Large intestine (tissue), 3 donors: Measurements from ENCODE around the gene CNPY2. TPM values are rescaled to one million over a fixed set of nuclear protein-coding genes. Genes with fewer than 3 reads are reported as not detected.
"Not testable (repeated sequence)": the region's sequence is repeated elsewhere in the genome, so short reads cannot be mapped to it uniquely, and the experiment has no call there.

Source experiments
- DNase-seq, 2 donors: peaks; one replicate each; pipeline versions ENCODE4 v3.0.0 to v3.0.0-alpha.2; 2013
- H3K27ac ChIP-seq: one replicate; pipeline ENCODE4 v1.5.1; 2013; ENCODE audit warnings: low read length
- H3K27me3 ChIP-seq: 2 replicates; pipeline ENCODE4 v1.6.1; 2013; ENCODE audit warnings: low read length; ENCODE audit not compliant: control insufficient read depth, insufficient read depth
- H3K36me3 ChIP-seq: 2 replicates; pipeline ENCODE4 v1.6.1; 2013; ENCODE audit warnings: low read length; ENCODE audit not compliant: control insufficient read depth, insufficient read depth
- H3K4me1 ChIP-seq: one replicate; pipeline ENCODE4 v1.6.1; 2013; ENCODE audit warnings: low read length; ENCODE audit not compliant: control insufficient read depth, insufficient read depth
- H3K4me3 ChIP-seq: one replicate; pipeline ENCODE4 v1.5.1; 2013; ENCODE audit warnings: low read length
- H3K9me3 ChIP-seq: one replicate; pipeline ENCODE4 v1.6.1; 2013; ENCODE audit warnings: mild to moderate bottlenecking, low read depth, low read length, moderate library complexity; ENCODE audit not compliant: control insufficient read depth
- WGBS: methylation state at CpG from one replicate; pipeline ENCODE4 v1.1.5; 2013; ENCODE audit warnings: low lambda C conversion rate; ENCODE audit not compliant: insufficient coverage; 5-methylcytosine and 5-hydroxymethylcytosine counted together
- polyA plus RNA-seq: library from polyadenylated mRNA; unstranded; fragments of 120-200 nt; gene quantifications from one replicate; pipeline ENCODE4 v1.2.1, GENCODE V29; 2013

CNPY2 gene
- polyA plus RNA-seq, 1 donor = 179 TPM

GRCh38 chr12:56350662-56351061 is 34.9 kb upstream of the CNPY2 start:
- Histone ChIP-seq H3K4me3 (no peak overlapping the region), H3K27me3 (no peaks in the 10 kb centered on the region), H3K4me1 (no peaks in the 10 kb centered on the region), H3K36me3 (peaks cover 84% of the 10 kb centered on the region), H3K9me3 (no peaks in the 10 kb centered on the region), H3K27ac (no peak overlapping the region)
- no CpG with 5 or more reads among the region's 2 CpGs for WGBS
- no peak for DNase-seq

- H3K27ac ChIP-seq = no peak overlapping the region
- H3K27me3 ChIP-seq = no peaks in the 10 kb centered on the region
- H3K36me3 ChIP-seq = peaks cover 80% of the 10 kb centered on the region
- no CpG with 5 or more reads among the region's 5 CpGs for WGBS
- no peak for DNase-seq
- H3K4me3 ChIP-seq = no peak overlapping the region
- no peaks in the 10 kb centered on the region for H3K4me1 ChIP-seq
- H3K9me3 ChIP-seq = no peaks in the 10 kb centered on the region
These were observed 33.0 kb upstream of the CNPY2 start for GRCh38 chr12:56348776-56349175.

GRCh38 chr12:56347255-56347654 is 31.5 kb upstream of the CNPY2 start:
- H3K27me3 ChIP-seq, H3K4me1 ChIP-seq, DNase-seq, H3K27ac ChIP-seq, H3K4me3 ChIP-seq, H3K9me3 ChIP-seq: not testable (repeated sequence)
- WGBS = no CpG with 5 or more reads among the region's 9 CpGs
- H3K36me3 ChIP-seq = peaks cover 82% of the 10 kb centered on the region

GRCh38 chr12:56346675-56347074 is 30.9 kb upstream of the CNPY2 start:
- H3K9me3 ChIP-seq = no peaks in the 10 kb centered on the region
- no peak overlapping the region for H3K27ac ChIP-seq
- no peak overlapping the region for H3K4me3 ChIP-seq
- H3K36me3 ChIP-seq = peaks cover 80% of the 10 kb centered on the region
- no peaks in the 10 kb centered on the region for H3K27me3 ChIP-seq
- no peak for DNase-seq
- H3K4me1 ChIP-seq = peaks cover 3% of the 10 kb centered on the region
- 92% methylated on average over 4 of the region's 7 CpGs for WGBS

GRCh38 chr12:56342290-56342689 is 26.5 kb upstream of the CNPY2 start:
- H3K27me3 ChIP-seq, H3K4me3 ChIP-seq, H3K27ac ChIP-seq, H3K9me3 ChIP-seq, DNase-seq: not testable (repeated sequence)
- Histone ChIP-seq H3K36me3 (peaks cover 46% of the 10 kb centered on the region), H3K4me1 (peaks cover 11% of the 10 kb centered on the region)
- no CpG with 5 or more reads among the region's 2 CpGs for WGBS

GRCh38 chr12:56341616-56342015 is 25.8 kb upstream of the CNPY2 start:
- WGBS = no CpG with 5 or more reads among the region's 1 CpG
- Histone ChIP-seq H3K27ac (peak overlapping the region; percentile 26), H3K36me3 (peaks cover 40% of the 10 kb centered on the region)

GRCh38 chr12:56339158-56339422 is 23.3 kb upstream of the CNPY2 start:
- H3K9me3 ChIP-seq = no peaks in the 10 kb centered on the region
- DNase-seq = no peak
- no peak overlapping the region for H3K27ac ChIP-seq
- H3K36me3 ChIP-seq = peaks cover 21% of the 10 kb centered on the region
- H3K4me3 ChIP-seq = no peak overlapping the region
- H3K4me1 ChIP-seq = peaks cover 11% of the 10 kb centered on the region
- WGBS = no CpG with 5 or more reads among the region's 1 CpG
- no peaks in the 10 kb centered on the region for H3K27me3 ChIP-seq

More at GRCh38 chr12:56341616-56342015, 25.8 kb upstream of the CNPY2 start:
- Histone ChIP-seq H3K4me1 (peaks cover 11% of the 10 kb centered on the region), H3K9me3 (no peaks in the 10 kb centered on the region), H3K27me3 (no peaks in the 10 kb centered on the region), H3K4me3 (no peak overlapping the region)
- peak; percentile 49 to 73 for DNase-seq

- Histone ChIP-seq H3K27ac (no peak within 1 kb of the TSS), H3K36me3 (peaks cover 15% of the 10 kb centered on the region), H3K9me3 (no peaks in the 10 kb centered on the region), H3K27me3 (no peaks in the 10 kb centered on the region), H3K4me1 (peaks cover 11% of the 10 kb centered on the region), H3K4me3 (no peak within 1 kb of the TSS)
- DNase-seq = peak; percentile 17 to 29
- WGBS = 30% methylated on average over 2 of the region's 9 CpGs
These were observed 22.7 kb upstream of the CNPY2 start, which contains the start of gene IL23A for GRCh38 chr12:56338308-56339157. TSS of gene IL23A (plus strand) at chr12:56338884. CDS start at chr12:56339045, 161 bp downstream.

- H3K4me1 ChIP-seq = peaks cover 15% of the 10 kb centered on the region
- no peak overlapping the region for H3K27ac ChIP-seq
- no peak for DNase-seq
- H3K27me3 ChIP-seq = no peaks in the 10 kb centered on the region
- H3K9me3 ChIP-seq = no peaks in the 10 kb centered on the region
- H3K36me3 ChIP-seq = peaks cover 8% of the 10 kb centered on the region
- H3K4me3 ChIP-seq = no peak overlapping the region
- WGBS = no CpG with 5 or more reads among the region's 8 CpGs
These were observed 22.0 kb upstream of the CNPY2 start for GRCh38 chr12:56337753-56338251.

GRCh38 chr12:56336361-56337167 is 20.8 kb upstream of the CNPY2 start:
- H3K36me3 ChIP-seq = peaks cover 3% of the 10 kb centered on the region
- no peak overlapping the region for H3K4me3 ChIP-seq
- WGBS = no CpG with 5 or more reads among the region's 9 CpGs
- no peaks in the 10 kb centered on the region for H3K9me3 ChIP-seq
- H3K27me3 ChIP-seq = no peaks in the 10 kb centered on the region
- no peak overlapping the region for H3K27ac ChIP-seq
- no peak for DNase-seq
- peaks cover 14% of the 10 kb centered on the region for H3K4me1 ChIP-seq
